Activated naive CD4-positive, alpha-beta T cell treated with anti-CD3 and anti-CD28 coated beads for 36 hours (primary cell): ENCODE measurements around the gene RHOBTB3. TPM values are rescaled to one million over a fixed set of nuclear protein-coding genes. Genes with fewer than 3 reads are reported as not detected.

Source experiments
- CTCF ChIA-PET: fragments of 350-600 bp; sonication (Branson Sonifier 250); formaldehyde crosslinking; loops from one replicate; lab custom pipeline; 2021; ENCODE audit warnings: antibody characterized with exemption; lab: Charles Lee
- DNase-seq: peaks from one replicate; pipeline ENCODE4 v3.0.0-alpha.2; 2020
- H3K27ac Mint-ChIP-seq: one replicate; pipeline ENCODE4 v1.8.0; 2021; ENCODE audit warnings: mild to moderate bottlenecking, mixed read lengths
- H3K27me3 Mint-ChIP-seq: one replicate; pipeline ENCODE4 v1.8.0; 2021; ENCODE audit warnings: low read depth, mixed read lengths
- H3K36me3 Mint-ChIP-seq: one replicate; pipeline ENCODE4 v1.8.0; 2021; ENCODE audit warnings: low read depth, mixed read lengths
- H3K4me1 Mint-ChIP-seq: one replicate; pipeline ENCODE4 v1.8.0; 2021; ENCODE audit warnings: low read depth, mixed read lengths
- H3K4me3 Mint-ChIP-seq: one replicate; pipeline ENCODE4 v1.8.0; 2021; ENCODE audit warnings: mild to moderate bottlenecking, moderate library complexity, mixed read lengths
- H3K9me3 Mint-ChIP-seq: one replicate; pipeline ENCODE4 v1.8.0; 2021; ENCODE audit warnings: mixed read lengths
- intact Hi-C: fragments of 100-400 bp; cut with micrococcal nuclease; formaldehyde crosslinking; loops from one replicate; pipeline ENCODE4 v1.15.1; 2023
- total RNA-seq, 2 experiments: library from RNA; stranded (reverse); gene quantifications; one replicate each; pipeline ENCODE4 v1.2.3, GENCODE V29; 2021

RHOBTB3 gene
- total RNA-seq, 2 experiments from 2014 or later = 1.5 to 2.4 TPM

DNA sequence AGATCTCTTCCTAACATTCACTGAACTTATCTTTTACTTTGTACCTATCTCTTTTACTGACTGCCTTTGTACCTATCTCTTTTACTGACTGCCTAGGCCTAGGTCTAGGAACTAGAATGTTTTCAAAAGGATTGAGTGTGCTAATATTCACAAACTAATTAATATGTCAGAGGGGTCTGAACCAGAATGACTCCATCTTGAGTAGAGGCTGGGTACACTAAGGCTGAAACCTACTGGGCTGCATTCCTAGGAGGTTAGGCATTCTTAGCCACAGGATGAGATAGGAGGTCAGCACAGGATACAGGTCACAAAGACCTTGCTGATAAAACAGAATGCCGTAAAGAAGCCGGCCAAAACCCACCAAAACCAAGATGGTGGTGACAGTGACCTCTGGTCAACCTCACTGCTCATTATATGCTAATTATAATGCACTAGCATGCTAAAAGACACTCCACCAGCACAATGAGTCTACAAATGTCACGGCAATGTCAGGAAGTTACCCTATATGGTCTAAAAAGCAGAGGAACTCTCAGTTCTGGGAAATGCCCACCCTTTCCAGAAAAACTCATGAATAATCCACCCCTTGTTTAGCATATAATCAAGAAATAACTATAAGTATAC is 2.5 kb upstream of the RHOBTB3 start:
- DNase-seq = peak; percentile 27
- H3K36me3 Mint-ChIP-seq = no peaks in the 10 kb centered on the region
- intact Hi-C loops = loop anchor here (2.0 kb wide), 1 partner anchor 16 kb away; no protein-coding TSS in a partner anchor
- no peaks in the 10 kb centered on the region for H3K9me3 Mint-ChIP-seq
- no peak overlapping the region for H3K27ac Mint-ChIP-seq
- CTCF ChIA-PET = no interaction called here
- H3K27me3 Mint-ChIP-seq = peaks cover 28% of the 10 kb centered on the region
- H3K4me3 Mint-ChIP-seq = no peak overlapping the region
- H3K4me1 Mint-ChIP-seq = peaks cover 42% of the 10 kb centered on the region

DNA sequence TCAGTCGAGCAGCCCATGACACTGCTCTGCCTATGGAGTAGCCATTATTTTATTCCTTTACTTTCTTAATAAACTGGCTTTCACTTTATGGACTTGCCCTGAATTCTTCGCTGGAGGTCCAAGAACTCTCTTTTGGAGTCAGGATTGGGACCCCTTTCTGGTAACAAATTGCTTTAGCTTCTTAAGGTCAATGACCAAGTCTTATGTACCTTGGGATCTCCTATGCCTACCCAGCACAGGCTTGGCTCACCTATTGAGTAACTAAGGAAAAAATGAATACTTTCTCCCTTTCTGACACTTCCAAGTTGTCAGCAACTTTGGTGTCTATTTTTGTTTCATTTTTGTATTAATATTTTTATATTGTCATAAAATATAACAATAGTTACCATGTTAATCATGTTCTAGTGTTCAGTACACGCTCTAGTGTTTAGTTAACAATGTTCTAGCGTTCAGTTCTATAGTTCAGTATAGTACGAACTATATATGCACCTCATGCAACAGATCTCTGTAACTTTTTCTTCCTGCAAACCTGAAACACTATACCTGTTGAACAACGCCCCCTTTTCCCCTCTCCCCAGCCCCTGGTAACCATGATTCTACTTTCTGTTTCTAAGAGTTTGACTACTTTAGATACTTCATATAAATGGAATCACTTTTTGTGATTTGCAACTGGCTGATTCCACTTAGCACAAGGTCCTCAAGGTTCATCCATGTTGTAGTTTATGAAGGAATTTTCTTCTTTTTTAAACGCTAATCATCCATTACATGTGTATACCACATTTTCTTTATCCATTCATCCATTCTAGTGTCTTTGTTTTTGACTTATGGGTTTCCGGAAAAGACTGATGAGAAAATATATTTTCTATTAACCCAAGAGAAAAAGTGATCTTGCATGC is 1.8 kb upstream of the RHOBTB3 start:
- intact Hi-C loops = loop anchor here (2.0 to 5.0 kb wide), 2 partner anchors 17 to 233 kb away; partner anchors contain the start of gene ELL2
- Mint-ChIP-seq H3K27me3 (peaks cover 30% of the 10 kb centered on the region), H3K9me3 (no peaks in the 10 kb centered on the region), H3K4me3 (peak overlapping the region; percentile 11), H3K36me3 (no peaks in the 10 kb centered on the region), H3K4me1 (peaks cover 37% of the 10 kb centered on the region), H3K27ac (no peak overlapping the region)
- CTCF ChIA-PET = interaction anchor here (0.6 kb wide), 1 partner anchor 44 kb away, joined by 3 read pairs; no protein-coding TSS in a partner anchor
- no peak for DNase-seq

- H3K36me3 Mint-ChIP-seq = no peaks in the 10 kb centered on the region
- H3K27ac Mint-ChIP-seq = no peak overlapping the region
- CTCF ChIA-PET = interaction anchor here (0.6 to 1.0 kb wide), 4 partner anchors 43 to 95 kb away, joined by 3 to 4 read pairs (median 3); partner anchors contain the start of gene RFESD
- intact Hi-C loops = loop anchor here (5.0 kb wide), 1 partner anchor 232 kb away; the partner anchor contains the start of gene ELL2
- H3K27me3 Mint-ChIP-seq = peaks cover 35% of the 10 kb centered on the region
- peak overlapping the region; percentile 52 for H3K4me3 Mint-ChIP-seq
- no peak for DNase-seq
- no peaks in the 10 kb centered on the region for H3K9me3 Mint-ChIP-seq
- H3K4me1 Mint-ChIP-seq = peaks cover 38% of the 10 kb centered on the region
Observed at GRCh38 chr5:95730011-95730700, 980 bp upstream of the RHOBTB3 start.

DNA sequence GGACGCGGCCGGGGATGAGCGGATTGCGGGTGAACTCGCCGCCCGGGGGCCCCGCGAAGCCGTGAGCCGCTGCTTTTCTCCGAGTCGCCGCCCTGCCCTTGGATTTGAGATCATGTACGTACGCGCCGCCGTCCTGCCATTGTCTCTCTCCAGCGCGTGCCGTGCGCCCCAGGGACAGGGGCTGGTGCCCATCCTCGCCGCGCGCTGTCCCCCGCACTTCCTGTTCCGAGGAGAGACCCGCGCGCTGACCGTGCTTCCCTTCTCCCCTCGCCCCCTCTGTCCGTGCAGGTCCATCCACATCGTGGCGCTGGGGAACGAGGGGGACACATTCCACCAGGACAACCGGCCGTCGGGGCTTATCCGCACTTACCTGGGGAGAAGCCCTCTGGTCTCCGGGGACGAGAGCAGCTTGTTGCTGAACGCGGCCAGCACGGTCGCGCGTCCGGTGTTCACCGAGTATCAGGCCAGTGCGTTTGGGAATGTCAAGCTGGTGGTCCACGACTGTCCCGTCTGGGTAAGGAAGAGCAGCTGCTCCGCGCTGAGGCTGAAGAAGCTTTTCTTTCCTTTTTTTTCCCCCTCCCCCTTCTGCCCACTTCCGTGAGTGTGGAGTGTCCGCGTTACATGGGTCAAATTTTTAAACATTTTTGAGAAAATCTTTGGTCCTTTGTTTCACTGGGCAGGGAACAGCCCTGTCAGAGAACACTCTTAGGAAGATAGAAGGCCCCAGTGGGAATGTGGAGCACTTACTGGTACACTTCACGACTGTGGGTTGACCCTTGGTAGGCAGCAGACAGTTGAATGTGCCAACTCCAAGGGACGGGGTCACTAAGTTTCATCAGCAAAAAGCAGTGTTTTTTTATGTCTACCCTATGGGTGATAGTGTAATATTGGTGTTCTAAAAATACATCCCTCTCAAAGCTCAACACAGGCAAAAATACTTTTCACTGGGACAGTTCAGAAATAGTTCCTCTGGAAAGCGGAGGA is 727 bp downstream of the RHOBTB3 start:
- Mint-ChIP-seq H3K36me3 (no peaks in the 10 kb centered on the region), H3K4me1 (peaks cover 38% of the 10 kb centered on the region), H3K27me3 (peaks cover 37% of the 10 kb centered on the region), H3K4me3 (peak overlapping the region; percentile 75), H3K27ac (no peak overlapping the region), H3K9me3 (no peaks in the 10 kb centered on the region)
- intact Hi-C loops = loop anchor here (1.0 to 5.0 kb wide), 3 partner anchors 15 to 230 kb away; partner anchors contain the start of gene ELL2
- peak; percentile 47 for DNase-seq
- CTCF ChIA-PET = interaction anchor here (1.0 kb wide), 1 partner anchor 50 kb away, joined by 4 read pairs; no protein-coding TSS in a partner anchor

DNA sequence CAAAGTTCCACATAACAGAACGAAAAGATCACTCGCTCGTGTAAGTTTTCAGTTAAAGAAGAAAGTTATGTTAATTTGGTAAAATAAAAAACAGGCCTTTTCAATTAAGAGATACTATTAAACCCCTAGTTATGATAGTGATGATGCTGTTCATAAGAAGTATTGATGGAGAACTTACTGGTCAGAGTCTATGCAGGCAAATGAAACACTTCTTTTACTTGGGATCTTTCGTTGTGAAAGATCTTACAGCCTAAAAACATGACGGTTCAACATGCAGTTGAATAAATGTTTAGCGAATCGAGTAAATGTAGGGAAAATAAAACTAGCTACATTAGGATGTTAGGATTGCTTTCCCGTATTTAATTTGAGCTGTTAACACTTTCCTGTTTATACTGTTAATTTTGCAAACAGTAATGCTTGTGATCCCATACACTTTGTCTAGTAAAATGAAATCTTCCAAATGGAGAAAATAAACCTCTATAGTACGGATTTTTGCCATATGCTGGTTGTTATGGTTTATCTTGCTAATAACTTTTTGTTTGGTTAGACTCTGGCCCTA is 2.0 kb downstream of the RHOBTB3 start:
- intact Hi-C loops = loop anchor here (2.0 to 5.0 kb wide), 2 partner anchors 14 to 229 kb away; partner anchors contain the start of gene ELL2
- H3K9me3 Mint-ChIP-seq = no peaks in the 10 kb centered on the region
- H3K4me3 Mint-ChIP-seq = no peak overlapping the region
- CTCF ChIA-PET = interaction anchor here (0.6 kb wide), 1 partner anchor 15 kb away, joined by 3 read pairs; no protein-coding TSS in a partner anchor
- H3K4me1 Mint-ChIP-seq = peaks cover 32% of the 10 kb centered on the region
- DNase-seq = no peak
- H3K27me3 Mint-ChIP-seq = peaks cover 37% of the 10 kb centered on the region
- H3K36me3 Mint-ChIP-seq = no peaks in the 10 kb centered on the region
- no peak overlapping the region for H3K27ac Mint-ChIP-seq

DNA sequence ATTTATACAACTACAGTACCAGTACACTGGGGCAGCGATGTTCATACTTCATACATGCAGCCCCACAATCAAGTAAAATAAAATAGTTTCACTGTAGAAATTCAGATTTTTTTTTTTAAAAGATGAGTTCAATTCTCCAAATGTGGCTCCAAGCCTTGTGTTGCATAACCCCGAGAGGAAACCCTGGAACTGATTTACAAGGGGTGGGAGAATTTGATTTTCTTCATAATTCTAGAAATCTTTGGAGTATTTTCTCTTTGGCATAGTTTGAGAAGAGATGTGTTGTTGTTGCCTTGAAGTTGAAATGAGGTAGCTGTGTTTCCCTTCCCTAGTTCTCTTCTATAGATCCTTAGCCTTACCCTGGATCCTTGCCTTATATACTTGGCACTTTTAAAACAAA is 3.1 kb downstream of the RHOBTB3 start:
- CTCF ChIA-PET = interaction anchor here (0.6 to 1.2 kb wide), 3 partner anchors 37 to 128 kb away, joined by 3 read pairs; no protein-coding TSS in a partner anchor
- H3K27me3 Mint-ChIP-seq = peaks cover 37% of the 10 kb centered on the region
- intact Hi-C loops = loop anchor here (5.0 kb wide), 1 partner anchor 228 kb away; the partner anchor contains the start of gene ELL2
- no peak overlapping the region for H3K27ac Mint-ChIP-seq
- H3K9me3 Mint-ChIP-seq = no peaks in the 10 kb centered on the region
- H3K4me1 Mint-ChIP-seq = peaks cover 22% of the 10 kb centered on the region
- H3K4me3 Mint-ChIP-seq = no peak overlapping the region
- H3K36me3 Mint-ChIP-seq = no peaks in the 10 kb centered on the region
- no peak for DNase-seq

DNA sequence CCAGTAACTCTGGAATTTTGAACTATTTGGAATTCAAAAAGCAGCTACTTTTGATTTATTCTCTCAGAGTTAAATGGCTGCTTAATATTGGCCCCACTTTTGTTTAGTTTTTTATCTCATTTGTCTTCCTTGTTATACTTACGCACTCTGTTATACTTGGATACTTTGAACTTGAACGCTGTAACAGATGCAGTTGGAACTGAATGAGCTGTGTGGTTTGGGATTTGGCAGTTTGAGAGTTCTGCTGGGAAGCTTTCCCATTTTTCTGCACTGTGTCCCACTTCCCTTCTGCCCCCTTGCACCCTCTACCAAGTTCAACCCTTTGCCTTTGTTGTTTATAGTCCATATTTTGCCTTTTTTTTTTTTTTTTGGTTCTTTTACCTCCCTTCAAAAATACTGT is 3.8 kb downstream of the RHOBTB3 start:
- H3K9me3 Mint-ChIP-seq = no peaks in the 10 kb centered on the region
- peaks cover 37% of the 10 kb centered on the region for H3K27me3 Mint-ChIP-seq
- CTCF ChIA-PET = interaction anchor here (0.6 to 1.6 kb wide), 7 partner anchors 10 to 127 kb away, joined by 3 to 5 read pairs (median 3); no protein-coding TSS in a partner anchor
- H3K4me3 Mint-ChIP-seq = no peak overlapping the region
- no peak for DNase-seq
- H3K36me3 Mint-ChIP-seq = no peaks in the 10 kb centered on the region
- H3K4me1 Mint-ChIP-seq = peaks cover 17% of the 10 kb centered on the region
- no peak overlapping the region for H3K27ac Mint-ChIP-seq
- intact Hi-C loops = loop anchor here (5.0 kb wide), 1 partner anchor 227 kb away; the partner anchor contains the start of gene ELL2

DNA sequence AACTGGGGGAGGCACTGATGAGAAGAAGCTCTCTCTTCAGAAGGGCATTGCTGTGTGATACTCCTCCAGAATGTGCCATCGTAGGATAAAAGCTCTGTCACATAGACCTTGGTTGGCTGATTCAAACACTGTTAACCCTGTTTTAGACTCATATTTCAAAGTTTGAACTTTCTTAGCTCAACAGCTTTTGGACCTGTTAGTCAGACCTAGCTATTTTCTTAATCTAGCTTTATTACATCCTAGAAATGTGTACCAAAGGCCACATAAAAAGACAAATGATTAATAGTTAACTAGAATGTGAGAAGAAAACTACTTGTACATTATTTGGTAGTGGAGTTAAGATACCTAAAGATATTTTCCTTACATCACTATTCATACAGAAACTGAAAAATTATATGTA is 4.3 kb downstream of the RHOBTB3 start:
- no peak for DNase-seq
- peaks cover 15% of the 10 kb centered on the region for H3K4me1 Mint-ChIP-seq
- H3K4me3 Mint-ChIP-seq = no peak overlapping the region
- no peaks in the 10 kb centered on the region for H3K36me3 Mint-ChIP-seq
- CTCF ChIA-PET = interaction anchor here (0.6 to 1.6 kb wide), 4 partner anchors 41 to 123 kb away, joined by 3 to 5 read pairs (median 4); no protein-coding TSS in a partner anchor
- intact Hi-C loops = no loop called here
- H3K9me3 Mint-ChIP-seq = no peaks in the 10 kb centered on the region
- H3K27me3 Mint-ChIP-seq = peaks cover 33% of the 10 kb centered on the region
- no peak overlapping the region for H3K27ac Mint-ChIP-seq

- intact Hi-C loops = no loop called here
- peaks cover 14% of the 10 kb centered on the region for H3K27me3 Mint-ChIP-seq
- CTCF ChIA-PET = interaction anchor here (0.5 kb wide), 1 partner anchor 103 kb away, joined by 4 read pairs; no protein-coding TSS in a partner anchor
- no peaks in the 10 kb centered on the region for H3K36me3 Mint-ChIP-seq
- no peak overlapping the region for H3K4me3 Mint-ChIP-seq
- peaks cover 6% of the 10 kb centered on the region for H3K4me1 Mint-ChIP-seq
- H3K27ac Mint-ChIP-seq = no peak overlapping the region
- DNase-seq = no peak
- H3K9me3 Mint-ChIP-seq = no peaks in the 10 kb centered on the region
Observed at GRCh38 chr5:95738072-95738471, 6.9 kb downstream of the RHOBTB3 start.

- Mint-ChIP-seq H3K4me1 (peaks cover 6% of the 10 kb centered on the region), H3K27ac (no peak overlapping the region), H3K4me3 (no peak overlapping the region), H3K27me3 (peaks cover 8% of the 10 kb centered on the region), H3K9me3 (no peaks in the 10 kb centered on the region), H3K36me3 (no peaks in the 10 kb centered on the region)
- DNase-seq = no peak
- CTCF ChIA-PET = no interaction called here
- intact Hi-C loops = no loop called here
Observed at GRCh38 chr5:95738834-95739233, 7.7 kb downstream of the RHOBTB3 start.
